NB4 (cell line): ENCODE data around the gene AMHR2.

ENCODE experiments used
- CTCF ChIP-seq: IDR thresholded peaks from one replicate; pipeline ENCODE4 v1.5.1; 2012; ENCODE audit warnings: low read depth, low read length
- MYC ChIP-seq: IDR thresholded peaks from 2 replicates; pipeline ENCODE4 v1.6.1; 2011; ENCODE audit warnings: low read depth, low read length
- POLR2A ChIP-seq: IDR thresholded peaks from 2 replicates; pipeline ENCODE4 v1.6.1; 2011; ENCODE audit warnings: mild to moderate bottlenecking; ENCODE audit not compliant: insufficient read length; ENCODE audit errors: extremely low read depth
- TF ChIP-seq, protein P1 (sequence below): IDR thresholded peaks from 2 replicates; pipeline ENCODE4 v1.6.1; 2011; ENCODE audit warnings: low read depth, low read length

DNA sequence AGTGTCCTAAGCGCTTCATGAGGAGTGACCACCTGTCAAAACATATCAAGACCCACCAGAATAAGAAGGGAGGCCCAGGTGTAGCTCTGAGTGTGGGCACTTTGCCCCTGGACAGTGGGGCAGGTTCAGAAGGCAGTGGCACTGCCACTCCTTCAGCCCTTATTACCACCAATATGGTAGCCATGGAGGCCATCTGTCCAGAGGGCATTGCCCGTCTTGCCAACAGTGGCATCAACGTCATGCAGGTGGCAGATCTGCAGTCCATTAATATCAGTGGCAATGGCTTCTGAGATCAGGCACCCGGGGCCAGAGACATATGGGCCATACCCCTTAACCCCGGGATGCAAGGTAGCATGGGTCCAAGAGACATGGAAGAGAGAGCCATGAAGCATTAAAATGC is 12.7 kb upstream of the AMHR2 start:
- TF ChIP-seq CTCF (no peak), POLR2A (no peak), MYC (no peak)
- TF ChIP-seq, protein P1, sequence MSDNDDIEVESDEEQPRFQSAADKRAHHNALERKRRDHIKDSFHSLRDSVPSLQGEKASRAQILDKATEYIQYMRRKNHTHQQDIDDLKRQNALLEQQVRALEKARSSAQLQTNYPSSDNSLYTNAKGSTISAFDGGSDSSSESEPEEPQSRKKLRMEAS: no peak
